ENCODE measurements around the gene DLGAP1. TPM values are rescaled to one million over a fixed set of nuclear protein-coding genes. Genes with fewer than 3 reads are reported as not detected.
"Not testable (repeated sequence)": the region's sequence is repeated elsewhere in the genome, so short reads cannot be mapped to it uniquely, and the experiment has no call there.

The DLGAP1 gene
- total RNA-seq, 1 donor from 2014 or later = 0.48 TPM

GRCh38 chr18:3710712-3711301, 744.3 kb downstream of the DLGAP1 start:
- ATAC-seq (peak; percentile 85), DNase-seq (ENCODE audit: low spot score) (peak; percentile 64)

- DNase-seq (ENCODE audit: low spot score) = no peak
- ATAC-seq = no peak
Observed at GRCh38 chr18:3709205-3709604, 745.9 kb downstream of the DLGAP1 start.

DNA sequence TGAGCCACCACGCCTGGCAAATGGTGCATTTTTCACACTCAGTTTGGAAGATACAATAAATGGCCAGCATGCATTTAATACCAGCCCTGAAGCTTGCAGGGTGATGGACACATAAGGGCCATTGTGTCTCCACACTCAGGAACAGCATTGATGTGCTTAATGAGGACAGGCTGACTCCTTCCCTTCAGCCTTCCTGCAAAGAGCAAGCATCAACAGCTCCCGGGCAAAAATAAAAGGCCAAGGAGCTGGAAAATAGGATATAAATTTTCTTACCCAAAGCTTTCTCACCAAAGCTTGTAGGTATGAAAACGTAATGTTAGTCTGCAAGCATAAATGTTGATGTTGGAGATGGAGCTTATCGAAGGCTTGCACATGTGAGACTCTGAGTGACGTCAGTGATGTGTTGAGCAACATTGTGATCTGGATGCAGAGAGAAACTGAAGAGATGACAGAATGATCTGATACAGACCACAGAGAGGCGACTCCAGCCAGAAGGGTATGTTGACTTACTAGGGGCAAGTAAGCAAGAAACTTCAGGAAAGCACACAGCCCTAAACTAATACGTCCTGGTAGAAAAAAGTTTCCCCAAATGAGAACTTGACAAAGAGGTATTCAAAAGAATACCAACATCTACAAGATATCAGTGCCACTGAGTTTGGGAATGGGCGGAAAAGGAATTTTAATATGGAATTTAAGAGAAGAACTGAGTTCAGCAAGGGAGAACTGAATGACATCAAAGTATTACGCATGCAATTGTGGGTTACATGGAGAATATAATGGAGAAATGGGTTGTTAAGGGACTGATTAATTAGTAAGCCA, 748.6 kb downstream of the DLGAP1 start:
- peak; percentile 16 for ATAC-seq
- DNase-seq (ENCODE audit: low spot score) = no peak

DNA sequence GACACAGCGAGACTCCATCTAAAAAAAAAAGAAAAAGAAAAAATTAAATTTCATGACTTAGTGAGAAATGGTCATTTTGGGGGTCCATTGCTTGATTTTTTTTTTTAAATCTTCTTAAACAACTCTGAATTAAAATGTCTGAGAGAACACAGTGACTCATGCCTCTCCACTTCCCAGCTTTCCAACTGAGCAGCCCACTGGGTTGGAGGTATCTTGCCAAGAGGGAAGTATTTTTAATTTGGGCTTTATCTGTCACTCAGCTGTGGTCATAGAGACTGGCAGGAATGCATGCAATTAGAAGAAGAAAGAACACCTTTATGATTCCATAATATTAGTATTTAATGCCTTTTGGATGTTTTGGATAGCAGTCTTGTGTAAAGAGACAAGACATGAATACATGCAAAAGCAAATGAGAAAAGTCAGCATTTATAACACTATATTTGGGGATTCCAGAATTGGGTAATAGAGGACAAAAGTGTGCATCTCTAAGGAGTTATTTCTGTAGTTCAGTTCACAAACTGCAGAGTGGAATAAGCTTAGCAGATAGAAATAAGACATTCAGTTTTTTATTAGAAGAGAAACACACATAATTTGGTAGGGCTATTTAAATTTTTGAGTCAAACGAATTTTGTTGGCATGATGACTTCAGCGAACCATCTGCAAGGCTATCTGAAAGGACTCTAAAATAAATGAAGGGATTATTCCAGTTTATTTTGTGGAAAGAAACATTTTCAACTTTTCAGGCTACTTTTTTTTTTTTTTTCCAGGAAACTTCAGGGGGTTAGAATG, 750.4 kb downstream of the DLGAP1 start:
- DNase-seq (ENCODE audit: low spot score) (no peak), ATAC-seq (no peak)

GRCh38 chr18:3703732-3704176, 751.4 kb downstream of the DLGAP1 start:
- peak; percentile 91 for ATAC-seq

DNA sequence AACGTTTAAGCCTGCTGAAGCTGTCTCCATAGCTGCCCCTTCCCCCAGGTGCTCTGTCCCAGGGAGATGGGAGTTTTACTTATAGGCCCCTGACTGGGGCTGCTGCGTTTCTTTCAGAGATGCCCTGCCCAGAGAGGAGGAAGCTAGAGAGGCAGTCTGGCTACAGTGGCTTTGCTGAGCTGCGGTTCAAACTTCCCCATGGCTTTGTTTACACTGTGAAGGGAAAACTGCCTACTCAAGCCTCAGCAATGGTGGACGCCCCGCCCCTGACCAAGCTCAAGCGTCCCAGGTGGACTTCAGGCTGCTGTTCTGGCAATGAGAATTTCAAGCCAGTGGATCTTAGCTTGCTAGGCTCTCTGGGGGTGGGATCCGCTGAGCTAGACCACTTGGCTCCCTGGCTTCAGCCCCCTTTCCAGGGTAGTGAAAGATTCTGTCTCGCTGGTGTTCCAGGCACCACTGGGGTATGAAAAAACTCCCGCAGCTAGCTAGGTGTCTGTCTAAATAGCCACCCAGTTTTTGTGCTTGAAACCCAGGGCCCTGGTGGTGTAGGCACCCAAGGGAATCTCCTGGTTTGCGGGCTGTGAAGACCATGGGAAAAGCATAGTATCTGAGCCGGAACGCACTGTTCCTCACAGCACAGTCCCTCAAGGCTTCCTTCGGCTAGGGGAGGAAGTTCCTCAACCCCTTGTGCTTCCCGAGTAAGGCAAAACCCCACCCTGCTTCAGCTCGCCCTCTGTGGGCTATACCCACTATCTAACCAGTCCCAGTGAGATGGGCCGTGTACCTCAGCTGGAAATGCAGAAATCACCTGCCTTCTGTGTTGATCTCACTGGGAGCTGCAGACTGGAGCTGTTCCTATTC, 755.2 kb downstream of the DLGAP1 start:
- peak; percentile 46 for ATAC-seq
- not testable (repeated sequence) for DNase-seq (ENCODE audit: low spot score)

More at GRCh38 chr18:3703732-3704176, 751.4 kb downstream of the DLGAP1 start:
- no peak for DNase-seq (ENCODE audit: low spot score)

GRCh38 chr18:3694030-3694778, 760.9 kb downstream of the DLGAP1 start:
- not testable (repeated sequence) for DNase-seq (ENCODE audit: low spot score); ATAC-seq

DNA sequence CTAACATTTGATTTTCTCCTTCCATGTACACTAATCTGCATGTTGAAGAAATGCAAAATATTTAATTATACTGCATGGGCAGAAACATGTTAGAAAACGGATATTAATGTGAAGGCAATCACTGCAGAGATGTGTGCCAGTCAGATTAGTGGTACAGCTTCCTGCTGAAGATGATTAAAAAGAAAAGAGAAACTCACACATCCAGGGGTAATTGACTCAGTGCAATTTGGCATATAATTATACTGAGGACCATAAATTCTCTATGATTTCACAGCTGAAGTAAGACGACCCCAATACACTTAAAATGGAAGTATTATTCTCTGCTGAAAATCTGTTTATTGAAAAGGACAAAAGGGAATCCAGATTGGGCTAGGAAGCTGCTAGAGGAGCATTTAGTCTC, 761.7 kb downstream of the DLGAP1 start:
- DNase-seq (ENCODE audit: low spot score) (no peak), ATAC-seq (no peak)

DNA sequence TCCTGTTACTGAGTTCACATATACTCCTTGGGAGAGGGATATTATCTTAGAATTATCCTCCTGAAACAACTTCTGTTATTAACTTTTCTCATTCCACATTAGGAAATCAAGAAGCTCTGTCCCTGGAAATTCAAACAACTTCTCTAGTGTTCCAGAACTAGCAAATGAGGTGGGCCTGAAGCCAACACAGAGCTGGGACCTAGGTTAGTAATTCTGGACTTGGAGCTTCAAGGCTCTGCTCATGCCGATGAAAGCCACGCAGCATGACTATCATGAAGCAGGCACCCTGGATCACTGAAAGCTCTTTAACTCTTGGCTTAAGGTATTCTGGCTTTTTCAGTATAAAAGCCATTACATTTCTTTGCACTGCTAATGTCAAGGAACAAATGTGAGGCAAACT, 762.4 kb downstream of the DLGAP1 start:
- ATAC-seq = peak; percentile 19
- DNase-seq (ENCODE audit: low spot score) = no peak

- DNase-seq (ENCODE audit: low spot score) (no peak), ATAC-seq (peak; percentile 64)
Observed at GRCh38 chr18:3692113-3692621, 762.9 kb downstream of the DLGAP1 start.

DNA sequence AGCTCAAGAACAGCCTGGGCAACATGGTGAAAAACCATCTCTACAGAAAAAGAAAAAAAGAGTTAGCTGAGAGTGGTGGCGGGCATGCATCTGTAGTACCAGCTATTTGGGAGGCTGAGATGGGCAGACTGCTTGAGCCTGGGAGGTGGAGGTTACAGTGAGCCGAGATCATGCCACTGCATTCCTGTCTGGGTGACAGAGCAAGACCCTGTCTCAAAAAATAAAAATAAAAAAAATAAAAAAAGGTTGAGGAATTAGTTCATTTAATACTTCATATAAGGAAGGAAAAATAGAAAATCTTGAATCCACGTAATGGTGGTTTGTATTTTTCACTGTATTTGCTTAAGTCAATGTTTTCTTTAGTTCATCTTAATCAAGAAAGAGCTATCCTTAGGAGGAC, 763.4 kb downstream of the DLGAP1 start:
- ATAC-seq = no peak
- no peak for DNase-seq (ENCODE audit: low spot score)

DNA sequence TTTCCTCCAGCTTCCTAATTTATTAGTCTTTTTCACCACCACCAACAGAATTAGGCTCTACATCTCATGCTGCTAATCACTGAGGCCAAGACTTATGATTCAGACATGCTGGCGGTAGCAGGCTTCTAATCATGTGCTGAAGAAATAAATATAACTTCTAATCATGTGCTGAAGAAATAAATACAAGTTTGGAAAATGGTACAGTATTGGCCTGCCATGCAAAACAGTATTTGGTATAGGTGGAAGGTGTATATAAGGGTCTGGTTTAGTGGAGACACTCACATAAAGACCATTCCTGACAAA, 764.4 kb downstream of the DLGAP1 start:
- DNase-seq (ENCODE audit: low spot score) = no peak
- no peak for ATAC-seq

- no peak for ATAC-seq
- DNase-seq (ENCODE audit: low spot score) = no peak
Observed at GRCh38 chr18:3689986-3690763, 764.9 kb downstream of the DLGAP1 start.

DNA sequence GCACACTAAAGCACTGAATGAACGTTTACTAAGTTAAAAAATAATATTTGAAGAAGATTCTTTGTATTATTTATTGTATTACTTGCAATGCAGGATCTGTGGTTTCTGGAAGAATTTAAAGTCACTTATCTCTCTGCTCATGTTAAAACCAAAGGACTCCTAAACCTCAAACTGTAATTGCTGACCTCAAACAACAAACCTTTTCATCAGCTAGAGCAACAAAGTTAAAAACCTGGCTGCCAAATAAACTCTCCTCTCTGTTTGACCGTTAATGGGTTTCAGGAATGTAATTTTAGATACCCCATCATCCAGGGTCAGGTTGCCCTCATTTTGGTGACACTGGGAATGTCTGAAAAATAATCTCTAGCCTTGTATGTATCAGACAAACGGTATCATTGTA, 766.0 kb downstream of the DLGAP1 start:
- DNase-seq (ENCODE audit: low spot score) = no peak
- ATAC-seq = no peak

DNA sequence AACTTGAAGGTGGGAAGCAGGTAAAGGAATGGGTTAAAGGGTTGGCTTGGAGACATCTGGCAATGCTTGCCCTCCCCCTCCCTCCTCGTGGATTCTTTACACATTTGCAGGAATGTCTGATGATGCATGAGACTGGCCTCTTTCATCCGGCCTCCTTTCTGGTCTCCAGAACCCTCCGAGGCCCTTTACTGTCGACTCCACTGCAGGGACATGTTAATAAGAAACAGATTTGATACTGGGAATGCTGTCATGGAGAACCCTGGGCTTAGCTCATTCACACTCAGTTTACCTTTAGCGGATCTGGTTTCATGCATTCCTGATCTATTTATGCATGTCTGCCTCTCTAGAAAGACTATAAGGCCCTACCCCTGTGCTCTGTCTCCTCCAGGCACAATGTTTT, 766.4 kb downstream of the DLGAP1 start:
- ATAC-seq (no peak), DNase-seq (ENCODE audit: low spot score) (no peak)

DNA sequence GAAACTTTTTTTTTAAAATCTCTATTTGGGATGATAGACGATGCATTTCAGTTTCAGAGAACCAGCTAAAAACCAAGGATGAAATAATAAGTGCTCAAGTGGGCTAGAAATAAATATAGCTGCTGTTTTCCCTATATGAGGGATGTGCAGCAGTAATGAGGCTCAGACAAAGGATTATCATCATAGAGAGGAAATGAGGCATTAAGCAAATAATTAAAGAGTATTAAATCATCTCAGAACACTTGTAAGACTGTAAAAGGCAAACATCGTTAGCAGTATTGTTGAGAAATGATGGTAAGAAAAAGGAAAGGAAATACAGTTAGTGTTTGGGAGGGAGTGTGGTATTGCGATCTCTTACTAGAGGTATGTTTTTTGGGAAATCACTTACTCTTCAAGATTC, 771.6 kb downstream of the DLGAP1 start:
- DNase-seq (ENCODE audit: low spot score) (no peak), ATAC-seq (no peak)

GRCh38 chr18:3682061-3682460, 773.0 kb downstream of the DLGAP1 start:
- ATAC-seq = no peak
- no peak for DNase-seq (ENCODE audit: low spot score)

GRCh38 chr18:3679241-3679640, 775.9 kb downstream of the DLGAP1 start:
- ATAC-seq = no peak

GRCh38 chr18:3675994-3676393, 779.1 kb downstream of the DLGAP1 start:
- ATAC-seq (no peak), DNase-seq (ENCODE audit: low spot score) (no peak)

More at GRCh38 chr18:3679241-3679640, 775.9 kb downstream of the DLGAP1 start:
- DNase-seq (ENCODE audit: low spot score) = no peak

Measured in left lobe of liver (tissue), 2 donors.